Prostate gland (tissue), 2 donors: Measurements from ENCODE around the gene MUC6. TPM values are rescaled to one million over a fixed set of nuclear protein-coding genes. Genes with fewer than 3 reads are reported as not detected.

ENCODE experiments used
- DNase-seq: peaks from one replicate; pipeline ENCODE4 v3.0.0-alpha.2; 2019; ENCODE audit warnings: low spot score
- H3K27ac ChIP-seq, 2 donors: fragments of 200-600 bp; sonication (generic); 2 replicates each; pipeline ENCODE4 v1.5.1; 2017 to 2019
- H3K27me3 ChIP-seq: fragments of 200-600 bp; sonication (generic); replicated peaks from 2 replicates; pipeline ENCODE4 v1.5.1; 2019; ENCODE audit not compliant: insufficient read depth
- H3K36me3 ChIP-seq, 2 donors: fragments of 200-600 bp; sonication (generic); 1 replicate in 1 of 2; 2 replicates in 1 of 2; pipeline versions ENCODE4 v1.5.1 to v1.8.1; 2017 to 2019
- H3K4me1 ChIP-seq: fragments of 200-600 bp; sonication (generic); replicated peaks from 2 replicates; pipeline ENCODE4 v1.5.1; 2019
- H3K4me3 ChIP-seq, 2 donors: fragments of 200-600 bp; sonication (generic); 2 replicates each; pipeline ENCODE4 v1.5.1; 2017 to 2019
- H3K9me3 ChIP-seq: fragments of 200-600 bp; sonication (generic); 2 replicates; pipeline ENCODE4 v1.5.1; 2017
- CTCF ChIP-seq, 4 experiments: fragments of 200-600 bp in 2 of 4; fragments of 450-650 bp in 2 of 4; sonication (generic) in 2 of 4; IDR thresholded peaks; 1 replicate in 3 of 4; 2 replicates in 1 of 4; pipeline ENCODE4 v1.5.1; 2016 to 2019; ENCODE audit warnings: antibody characterized with exemption in 4 of 4, mild to moderate bottlenecking in 2 of 4, moderate library complexity in 2 of 4
- POLR2A ChIP-seq: fragments of 450-650 bp; IDR thresholded peaks from one replicate; pipeline ENCODE4 v1.6.1; 2016; ENCODE audit warnings: antibody characterized with exemption, mild to moderate bottlenecking
- POLR2AphosphoS5 ChIP-seq: sonication (generic); formaldehyde crosslinking; IDR thresholded peaks from one replicate; pipeline ENCODE4 v1.6.1; 2017; ENCODE audit warnings: antibody characterized with exemption
- WGBS: methylation state at CpG from one replicate; pipeline ENCODE4 v1.1.5; 2018; 5-methylcytosine and 5-hydroxymethylcytosine counted together
- intact Hi-C: fragments of 100-400 bp; cut with DNase I; formaldehyde crosslinking; loops from one replicate; pipeline ENCODE4 v1.14.2; 2022
- total RNA-seq, 2 donors: library from RNA; depleted of rRNA; stranded (reverse); fragments of >200 nt; gene quantifications; one replicate each; pipeline ENCODE4 v1.1.0, GENCODE V29; 2016

The MUC6 gene
- total RNA-seq, 2 donors from 2014 or later, result 0.74 to 2.3 TPM

- intact Hi-C loops, result loop anchor here (5.0 kb wide), 1 partner anchor 155 kb away; no protein-coding TSS in a partner anchor
- peaks cover 23% of the 10 kb centered on the region for H3K4me1 ChIP-seq
- no peaks in the 10 kb centered on the region for H3K9me3 ChIP-seq
- 89% methylated on average over 21 of the region's 25 CpGs for WGBS
- H3K4me3 ChIP-seq, result no peak overlapping the region
- no peaks in the 10 kb centered on the region for H3K27me3 ChIP-seq
- TF ChIP-seq CTCF (IDR thresholded peaks at IDR 0.05), result no peak
- TF ChIP-seq POLR2A, result no peak
- TF ChIP-seq POLR2AphosphoS5, result no peak
- H3K36me3 ChIP-seq, result no peaks in the 10 kb centered on the region
- H3K27ac ChIP-seq, result no peak overlapping the region
- no peak for DNase-seq
These were observed 15.9 kb upstream of the MUC6 start for GRCh38 chr11:1052133-1053011.

- Histone ChIP-seq H3K27me3 (no peaks in the 10 kb centered on the region), H3K4me1 (peaks cover 23% of the 10 kb centered on the region), H3K4me3 (no peak overlapping the region), H3K27ac (no peak overlapping the region), H3K36me3 (no peaks in the 10 kb centered on the region), H3K9me3 (no peaks in the 10 kb centered on the region)
- TF ChIP-seq POLR2AphosphoS5 (no peak), POLR2A (no peak), CTCF (IDR thresholded peaks at IDR 0.05) (no peak)
- intact Hi-C loops, result loop anchor here (2.0 to 5.0 kb wide), 2 partner anchors 154 to 201 kb away; no protein-coding TSS in a partner anchor
- DNase-seq, result no peak
- 64% methylated on average over 14 of the region's 15 CpGs for WGBS
These were observed 15.0 kb upstream of the MUC6 start for GRCh38 chr11:1051356-1052132.

GRCh38 chr11:1050581-1051355 lies 14.2 kb upstream of the MUC6 start:
- peaks cover 23% of the 10 kb centered on the region for H3K4me1 ChIP-seq
- H3K9me3 ChIP-seq, result no peaks in the 10 kb centered on the region
- no peaks in the 10 kb centered on the region for H3K27me3 ChIP-seq
- 38% methylated on average over 39 of the region's 39 CpGs for whole genome bisulfite sequencing
- no peak overlapping the region for H3K27ac ChIP-seq
- intact Hi-C loops, result loop anchor here (2.0 to 5.0 kb wide), 2 partner anchors 153 to 200 kb away; no protein-coding TSS in a partner anchor
- H3K4me3 ChIP-seq, result no peak overlapping the region
- TF ChIP-seq POLR2A, result no peak
- TF ChIP-seq POLR2AphosphoS5, result peak; percentile 80
- TF ChIP-seq CTCF (IDR thresholded peaks at IDR 0.05), result peak; percentile 91 to 99 (median 96)
- H3K36me3 ChIP-seq, result no peaks in the 10 kb centered on the region
- DNase-seq, result peak; percentile 78

- TF ChIP-seq POLR2A, result no peak
- no peak for TF ChIP-seq POLR2AphosphoS5
- no peak for TF ChIP-seq CTCF (IDR thresholded peaks at IDR 0.05)
These were observed 13.5 kb upstream of the MUC6 start for GRCh38 chr11:1049911-1050580.

More at GRCh38 chr11:1049911-1050580, 13.5 kb upstream of the MUC6 start:
- no peak overlapping the region for H3K27ac ChIP-seq
- H3K4me1 ChIP-seq, result peaks cover 19% of the 10 kb centered on the region
- intact Hi-C loops, result loop anchor here (2.0 to 5.0 kb wide), 2 partner anchors 153 to 199 kb away; no protein-coding TSS in a partner anchor
- H3K9me3 ChIP-seq, result no peaks in the 10 kb centered on the region
- no peak overlapping the region for H3K4me3 ChIP-seq
- H3K27me3 ChIP-seq, result no peaks in the 10 kb centered on the region
- no peak for DNase-seq
- WGBS, result 69% methylated on average over 18 of the region's 18 CpGs
- H3K36me3 ChIP-seq, result no peaks in the 10 kb centered on the region
